ENCODE results near the gene SUGCT.
"Not testable (repeated sequence)": the region's sequence is repeated elsewhere in the genome, so short reads cannot be mapped to it uniquely, and the experiment has no call there.

SUGCT gene

GRCh38 chr7:40267583-40267982, 132.8 kb downstream of the SUGCT start:
- TF ChIP-seq YY1 (IDR thresholded peaks at IDR 0.05; ENCODE audit: insufficient read depth, insufficient read length) (no peak), SUZ12 (IDR thresholded peaks at IDR 0.05; ENCODE audit: extremely low read depth, insufficient read depth, insufficient read length) (no peak), ZNF274 (IDR thresholded peaks at IDR 0.05; ENCODE audit: low read depth, low read length) (no peak)
- no peak for DNase-seq (ENCODE audit: low read depth, low spot score)
- peaks cover 2% of the 10 kb centered on the region for H3K4me1 ChIP-seq (ENCODE audit: insufficient read depth, insufficient read length)
- H3K9ac ChIP-seq (ENCODE audit: insufficient read length, low read depth) = no peak overlapping the region
- no peaks in the 10 kb centered on the region for H3K9me3 ChIP-seq (ENCODE audit: insufficient read depth, low read length)
- no peak overlapping the region for H3K4me3 ChIP-seq (ENCODE audit: insufficient read length, low read depth)
- no peaks in the 10 kb centered on the region for H3K36me3 ChIP-seq (ENCODE audit: insufficient read depth, insufficient read length, low read length)
- no peaks in the 10 kb centered on the region for H3K27me3 ChIP-seq (ENCODE audit: insufficient read depth, insufficient read length)

GRCh38 chr7:40268810-40269209, 134.0 kb downstream of the SUGCT start:
- not testable (repeated sequence) for H3K4me3 ChIP-seq (ENCODE audit: insufficient read length, low read depth); H3K4me1 ChIP-seq (ENCODE audit: insufficient read depth, insufficient read length); H3K9me3 ChIP-seq (ENCODE audit: insufficient read depth, low read length); DNase-seq (ENCODE audit: low read depth, low spot score); H3K27me3 ChIP-seq (ENCODE audit: insufficient read depth, insufficient read length); H3K36me3 ChIP-seq (ENCODE audit: insufficient read depth, insufficient read length, low read length); H3K9ac ChIP-seq (ENCODE audit: insufficient read length, low read depth)

GRCh38 chr7:40276061-40276460, 141.3 kb downstream of the SUGCT start:
- DNase-seq (ENCODE audit: low read depth, low spot score) = no peak
- H3K36me3 ChIP-seq (ENCODE audit: insufficient read depth, insufficient read length, low read length) = no peaks in the 10 kb centered on the region
- TF ChIP-seq SUZ12 (IDR thresholded peaks at IDR 0.05; ENCODE audit: extremely low read depth, insufficient read depth, insufficient read length) (no peak), YY1 (IDR thresholded peaks at IDR 0.05; ENCODE audit: insufficient read depth, insufficient read length) (no peak), ZNF274 (IDR thresholded peaks at IDR 0.05; ENCODE audit: low read depth, low read length) (no peak)
- no peaks in the 10 kb centered on the region for H3K9me3 ChIP-seq (ENCODE audit: insufficient read depth, low read length)
- no peak overlapping the region for H3K4me3 ChIP-seq (ENCODE audit: insufficient read length, low read depth)
- no peak overlapping the region for H3K9ac ChIP-seq (ENCODE audit: insufficient read length, low read depth)
- no peaks in the 10 kb centered on the region for H3K27me3 ChIP-seq (ENCODE audit: insufficient read depth, insufficient read length)
- no peaks in the 10 kb centered on the region for H3K4me1 ChIP-seq (ENCODE audit: insufficient read depth, insufficient read length)

GRCh38 chr7:40279991-40280390, 145.2 kb downstream of the SUGCT start:
- Histone ChIP-seq H3K9me3 (ENCODE audit: insufficient read depth, low read length) (no peaks in the 10 kb centered on the region), H3K36me3 (ENCODE audit: insufficient read depth, insufficient read length, low read length) (no peaks in the 10 kb centered on the region), H3K9ac (ENCODE audit: insufficient read length, low read depth) (no peak overlapping the region), H3K4me1 (ENCODE audit: insufficient read depth, insufficient read length) (no peaks in the 10 kb centered on the region), H3K4me3 (ENCODE audit: insufficient read length, low read depth) (no peak overlapping the region), H3K27me3 (ENCODE audit: insufficient read depth, insufficient read length) (no peaks in the 10 kb centered on the region)
- no peak for DNase-seq (ENCODE audit: low read depth, low spot score)
- TF ChIP-seq YY1 (IDR thresholded peaks at IDR 0.05; ENCODE audit: insufficient read depth, insufficient read length) (no peak), SUZ12 (IDR thresholded peaks at IDR 0.05; ENCODE audit: extremely low read depth, insufficient read depth, insufficient read length) (no peak), ZNF274 (IDR thresholded peaks at IDR 0.05; ENCODE audit: low read depth, low read length) (no peak)

GRCh38 chr7:40282858-40283257, 148.1 kb downstream of the SUGCT start:
- Histone ChIP-seq H3K4me3 (ENCODE audit: insufficient read length, low read depth) (no peak overlapping the region), H3K36me3 (ENCODE audit: insufficient read depth, insufficient read length, low read length) (no peaks in the 10 kb centered on the region), H3K9ac (ENCODE audit: insufficient read length, low read depth) (no peak overlapping the region), H3K27me3 (ENCODE audit: insufficient read depth, insufficient read length) (no peaks in the 10 kb centered on the region), H3K9me3 (ENCODE audit: insufficient read depth, low read length) (no peaks in the 10 kb centered on the region), H3K4me1 (ENCODE audit: insufficient read depth, insufficient read length) (no peaks in the 10 kb centered on the region)
- no peak for TF ChIP-seq SUZ12 (IDR thresholded peaks at IDR 0.05; ENCODE audit: extremely low read depth, insufficient read depth, insufficient read length)
- no peak for TF ChIP-seq ZNF274 (IDR thresholded peaks at IDR 0.05; ENCODE audit: low read depth, low read length)
- no peak for TF ChIP-seq YY1 (IDR thresholded peaks at IDR 0.05; ENCODE audit: insufficient read depth, insufficient read length)
- no peak for DNase-seq (ENCODE audit: low read depth, low spot score)

DNA sequence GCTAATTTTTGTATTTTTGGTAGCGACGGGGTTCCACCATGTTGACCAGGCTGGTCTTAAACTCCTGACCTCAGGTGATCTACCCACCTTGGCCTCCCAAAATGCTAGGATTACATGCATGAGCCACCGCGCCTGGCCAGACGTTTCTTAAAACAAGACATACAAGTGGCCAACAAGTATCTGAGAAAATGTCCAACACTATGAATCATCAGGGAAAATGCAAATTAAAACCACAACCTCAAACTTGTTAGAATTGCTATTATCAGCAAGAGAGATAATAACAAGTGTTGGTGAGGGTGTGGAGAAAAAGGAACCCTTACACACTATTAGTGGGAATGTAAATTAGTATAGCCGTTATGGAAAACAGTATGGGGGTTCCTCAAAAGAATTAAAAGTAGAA, 148.6 kb downstream of the SUGCT start:
- H3K4me1 ChIP-seq (ENCODE audit: insufficient read depth, insufficient read length) = no peaks in the 10 kb centered on the region
- TF ChIP-seq YY1 (IDR thresholded peaks at IDR 0.05; ENCODE audit: insufficient read depth, insufficient read length) (no peak), SUZ12 (IDR thresholded peaks at IDR 0.05; ENCODE audit: extremely low read depth, insufficient read depth, insufficient read length) (no peak), ZNF274 (IDR thresholded peaks at IDR 0.05; ENCODE audit: low read depth, low read length) (no peak)
- DNase-seq (ENCODE audit: low read depth, low spot score) = no peak
- no peak overlapping the region for H3K9ac ChIP-seq (ENCODE audit: insufficient read length, low read depth)
- no peaks in the 10 kb centered on the region for H3K27me3 ChIP-seq (ENCODE audit: insufficient read depth, insufficient read length)
- H3K4me3 ChIP-seq (ENCODE audit: insufficient read length, low read depth) = no peak overlapping the region
- H3K9me3 ChIP-seq (ENCODE audit: insufficient read depth, low read length) = no peaks in the 10 kb centered on the region
- no peaks in the 10 kb centered on the region for H3K36me3 ChIP-seq (ENCODE audit: insufficient read depth, insufficient read length, low read length)

GRCh38 chr7:40288827-40289226, 154.0 kb downstream of the SUGCT start:
- H3K9ac ChIP-seq (ENCODE audit: insufficient read length, low read depth) = no peak overlapping the region
- H3K4me3 ChIP-seq (ENCODE audit: insufficient read length, low read depth) = no peak overlapping the region
- TF ChIP-seq SUZ12 (IDR thresholded peaks at IDR 0.05; ENCODE audit: extremely low read depth, insufficient read depth, insufficient read length) (no peak), ZNF274 (IDR thresholded peaks at IDR 0.05; ENCODE audit: low read depth, low read length) (no peak), YY1 (IDR thresholded peaks at IDR 0.05; ENCODE audit: insufficient read depth, insufficient read length) (no peak)
- H3K9me3 ChIP-seq (ENCODE audit: insufficient read depth, low read length) = no peaks in the 10 kb centered on the region
- DNase-seq (ENCODE audit: low read depth, low spot score) = no peak
- no peaks in the 10 kb centered on the region for H3K27me3 ChIP-seq (ENCODE audit: insufficient read depth, insufficient read length)
- H3K4me1 ChIP-seq (ENCODE audit: insufficient read depth, insufficient read length) = no peaks in the 10 kb centered on the region
- H3K36me3 ChIP-seq (ENCODE audit: insufficient read depth, insufficient read length, low read length) = no peaks in the 10 kb centered on the region

- no peak overlapping the region for H3K9ac ChIP-seq (ENCODE audit: insufficient read length, low read depth)
- no peaks in the 10 kb centered on the region for H3K36me3 ChIP-seq (ENCODE audit: insufficient read depth, insufficient read length, low read length)
- H3K27me3 ChIP-seq (ENCODE audit: insufficient read depth, insufficient read length) = no peaks in the 10 kb centered on the region
- TF ChIP-seq YY1 (IDR thresholded peaks at IDR 0.05; ENCODE audit: insufficient read depth, insufficient read length) (no peak), ZNF274 (IDR thresholded peaks at IDR 0.05; ENCODE audit: low read depth, low read length) (no peak), SUZ12 (IDR thresholded peaks at IDR 0.05; ENCODE audit: extremely low read depth, insufficient read depth, insufficient read length) (no peak)
- H3K4me3 ChIP-seq (ENCODE audit: insufficient read length, low read depth) = no peak overlapping the region
- DNase-seq (ENCODE audit: low read depth, low spot score) = no peak
- H3K9me3 ChIP-seq (ENCODE audit: insufficient read depth, low read length) = peaks cover 11% of the 10 kb centered on the region
- no peaks in the 10 kb centered on the region for H3K4me1 ChIP-seq (ENCODE audit: insufficient read depth, insufficient read length)
These were observed 163.0 kb downstream of the SUGCT start for GRCh38 chr7:40297741-40298311.
